Rectal smooth muscle tissue (tissue), 1 donor: ENCODE measurements around the gene GFRA4.

Source experiments
- H3K27ac ChIP-seq: one replicate; pipeline ENCODE4 v1.7.0; 2013; ENCODE audit warnings: low read depth, low read length, inconsistent platforms
- H3K27me3 ChIP-seq: one replicate; pipeline ENCODE4 v1.7.0; 2013; ENCODE audit warnings: low read length; ENCODE audit not compliant: control insufficient read depth, insufficient read depth
- H3K36me3 ChIP-seq: one replicate; pipeline ENCODE4 v1.7.0; 2013; ENCODE audit warnings: low read length; ENCODE audit not compliant: control insufficient read depth, insufficient read depth
- H3K4me1 ChIP-seq: one replicate; pipeline ENCODE4 v1.7.0; 2013; ENCODE audit warnings: low read length; ENCODE audit not compliant: control insufficient read depth, insufficient read depth
- H3K4me3 ChIP-seq: one replicate; pipeline ENCODE4 v1.7.0; 2013; ENCODE audit warnings: low read length
- H3K9ac ChIP-seq: one replicate; pipeline ENCODE4 v1.7.0; 2013; ENCODE audit warnings: low read length

Gene GFRA4

GRCh38 chr20:3702611-3703391 lies 39.6 kb upstream of the GFRA4 start:
- no peaks in the 10 kb centered on the region for H3K36me3 ChIP-seq
- H3K4me1 ChIP-seq = no peaks in the 10 kb centered on the region
- H3K27me3 ChIP-seq = no peaks in the 10 kb centered on the region
- H3K27ac ChIP-seq = no peak overlapping the region
- no peak overlapping the region for H3K9ac ChIP-seq
- H3K4me3 ChIP-seq = no peak overlapping the region

GRCh38 chr20:3701061-3701998 lies 38.1 kb upstream of the GFRA4 start:
- H3K36me3 ChIP-seq = no peaks in the 10 kb centered on the region
- no peak overlapping the region for H3K4me3 ChIP-seq
- no peaks in the 10 kb centered on the region for H3K4me1 ChIP-seq
- H3K27me3 ChIP-seq = no peaks in the 10 kb centered on the region
- H3K9ac ChIP-seq = no peak overlapping the region
- H3K27ac ChIP-seq = no peak overlapping the region

DNA sequence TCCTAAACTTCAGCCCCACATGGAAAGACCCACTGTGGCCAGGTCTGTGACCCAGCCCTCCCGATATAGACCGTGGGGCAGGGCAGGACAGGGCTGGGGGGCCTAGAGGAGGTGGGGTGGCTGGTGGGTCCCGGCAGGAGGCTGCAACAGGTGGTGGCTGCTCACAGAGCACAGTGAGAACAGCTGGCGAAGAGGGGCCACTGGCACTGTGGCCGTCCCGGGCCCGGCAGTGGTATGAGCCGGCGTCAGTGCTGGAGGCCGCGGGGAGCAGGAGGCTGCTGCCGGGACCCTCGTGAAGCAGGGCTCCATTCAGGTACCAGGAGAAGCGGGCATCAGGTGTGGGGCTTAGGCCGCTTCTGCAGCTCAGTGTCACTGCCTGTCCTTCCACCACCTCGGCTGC lies 35.8 kb upstream of the GFRA4 start:
- H3K4me1 ChIP-seq = no peaks in the 10 kb centered on the region
- H3K36me3 ChIP-seq = no peaks in the 10 kb centered on the region
- no peak overlapping the region for H3K27ac ChIP-seq
- H3K4me3 ChIP-seq = no peak overlapping the region
- H3K9ac ChIP-seq = no peak overlapping the region
- no peaks in the 10 kb centered on the region for H3K27me3 ChIP-seq

DNA sequence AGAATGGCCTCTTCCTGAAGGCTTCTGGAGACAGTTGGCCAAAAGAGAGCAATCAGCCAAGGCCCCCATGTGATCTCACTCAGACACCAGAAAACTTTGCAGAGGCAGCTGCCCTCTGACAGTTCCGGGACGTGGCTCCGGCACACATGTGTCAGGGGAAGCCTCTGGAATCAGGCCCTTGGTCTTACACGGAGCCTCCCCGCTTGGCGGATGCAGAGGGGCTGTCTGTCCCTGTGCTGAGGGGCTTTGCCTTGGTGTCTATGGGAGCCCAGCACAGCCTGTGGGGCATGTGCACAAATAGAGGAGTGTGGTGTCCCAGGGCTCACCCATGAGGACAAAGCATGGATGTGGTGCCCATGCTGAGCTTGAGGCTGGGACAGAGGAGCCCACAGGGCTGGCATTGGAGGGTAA lies 35.4 kb upstream of the GFRA4 start:
- H3K27me3 ChIP-seq = no peaks in the 10 kb centered on the region
- H3K9ac ChIP-seq = no peak overlapping the region
- no peaks in the 10 kb centered on the region for H3K36me3 ChIP-seq
- H3K4me1 ChIP-seq = no peaks in the 10 kb centered on the region
- H3K4me3 ChIP-seq = no peak overlapping the region
- H3K27ac ChIP-seq = no peak overlapping the region

GRCh38 chr20:3697588-3698305 lies 34.5 kb upstream of the GFRA4 start:
- Histone ChIP-seq H3K27me3 (no peaks in the 10 kb centered on the region), H3K9ac (no peak overlapping the region)

DNA sequence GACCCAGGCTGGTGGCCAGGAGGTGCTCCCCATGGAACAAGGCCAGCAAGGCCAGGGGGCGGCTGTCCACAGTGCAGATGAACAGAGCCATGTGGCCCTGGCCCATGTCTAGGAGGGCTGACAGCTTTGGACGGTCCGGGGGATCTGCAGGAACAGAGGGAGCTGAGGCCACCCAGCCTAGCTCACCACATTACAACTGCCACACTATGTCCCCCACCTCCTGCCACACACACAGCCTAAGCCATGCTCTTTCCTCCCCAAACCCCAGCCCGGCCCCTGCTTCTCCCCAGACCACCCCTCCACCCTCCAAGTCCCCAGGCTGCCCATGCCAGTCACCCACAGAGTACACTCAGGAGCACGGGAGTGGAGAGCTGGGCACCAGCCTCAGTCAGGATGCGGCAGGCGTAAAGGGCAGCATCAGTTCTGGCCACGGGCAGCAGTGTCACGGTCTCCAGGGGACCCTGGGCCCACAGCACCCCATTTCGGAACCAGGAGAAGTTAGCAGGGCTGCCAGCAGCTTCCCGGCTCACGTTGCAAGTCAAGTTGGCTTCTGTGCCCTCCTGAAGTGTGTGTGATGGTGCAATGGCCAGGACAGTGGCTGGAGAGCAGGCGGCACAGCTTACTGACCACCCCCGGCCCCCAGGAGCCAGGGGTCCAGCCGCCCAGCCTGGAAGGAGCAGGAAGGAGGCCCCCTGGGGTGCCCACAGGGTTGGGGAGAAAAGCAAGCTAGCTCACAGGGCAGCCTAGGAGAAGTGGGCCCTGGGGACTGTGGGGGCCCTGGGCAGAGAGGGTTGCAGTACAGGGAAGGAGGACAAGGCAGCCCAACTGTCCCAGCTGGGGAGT lies 33.8 kb upstream of the GFRA4 start:
- no peak overlapping the region for H3K4me3 ChIP-seq
- H3K27me3 ChIP-seq = no peaks in the 10 kb centered on the region
- no peak overlapping the region for H3K27ac ChIP-seq
- H3K4me1 ChIP-seq = no peaks in the 10 kb centered on the region
- no peaks in the 10 kb centered on the region for H3K36me3 ChIP-seq
- no peak overlapping the region for H3K9ac ChIP-seq

More at GRCh38 chr20:3697588-3698305, 34.5 kb upstream of the GFRA4 start:
- H3K36me3 ChIP-seq = no peaks in the 10 kb centered on the region
- no peaks in the 10 kb centered on the region for H3K4me1 ChIP-seq
- H3K4me3 ChIP-seq = no peak overlapping the region
- H3K27ac ChIP-seq = no peak overlapping the region

- H3K4me3 ChIP-seq = no peak overlapping the region
- no peak overlapping the region for H3K9ac ChIP-seq
- H3K36me3 ChIP-seq = no peaks in the 10 kb centered on the region
- H3K27me3 ChIP-seq = no peaks in the 10 kb centered on the region
- H3K4me1 ChIP-seq = no peaks in the 10 kb centered on the region
- H3K27ac ChIP-seq = no peak overlapping the region
Observed at GRCh38 chr20:3696200-3696599, 33.0 kb upstream of the GFRA4 start.

GRCh38 chr20:3694864-3695263 lies 31.7 kb upstream of the GFRA4 start:
- no peak overlapping the region for H3K4me3 ChIP-seq
- H3K4me1 ChIP-seq = no peaks in the 10 kb centered on the region
- H3K27ac ChIP-seq = no peak overlapping the region
- no peak overlapping the region for H3K9ac ChIP-seq
- no peaks in the 10 kb centered on the region for H3K36me3 ChIP-seq
- no peaks in the 10 kb centered on the region for H3K27me3 ChIP-seq

- Histone ChIP-seq H3K27ac (no peak overlapping the region), H3K27me3 (no peaks in the 10 kb centered on the region), H3K9ac (no peak overlapping the region), H3K4me1 (no peaks in the 10 kb centered on the region), H3K36me3 (no peaks in the 10 kb centered on the region), H3K4me3 (no peak overlapping the region)
Observed at GRCh38 chr20:3693376-3693775, 30.2 kb upstream of the GFRA4 start.

DNA sequence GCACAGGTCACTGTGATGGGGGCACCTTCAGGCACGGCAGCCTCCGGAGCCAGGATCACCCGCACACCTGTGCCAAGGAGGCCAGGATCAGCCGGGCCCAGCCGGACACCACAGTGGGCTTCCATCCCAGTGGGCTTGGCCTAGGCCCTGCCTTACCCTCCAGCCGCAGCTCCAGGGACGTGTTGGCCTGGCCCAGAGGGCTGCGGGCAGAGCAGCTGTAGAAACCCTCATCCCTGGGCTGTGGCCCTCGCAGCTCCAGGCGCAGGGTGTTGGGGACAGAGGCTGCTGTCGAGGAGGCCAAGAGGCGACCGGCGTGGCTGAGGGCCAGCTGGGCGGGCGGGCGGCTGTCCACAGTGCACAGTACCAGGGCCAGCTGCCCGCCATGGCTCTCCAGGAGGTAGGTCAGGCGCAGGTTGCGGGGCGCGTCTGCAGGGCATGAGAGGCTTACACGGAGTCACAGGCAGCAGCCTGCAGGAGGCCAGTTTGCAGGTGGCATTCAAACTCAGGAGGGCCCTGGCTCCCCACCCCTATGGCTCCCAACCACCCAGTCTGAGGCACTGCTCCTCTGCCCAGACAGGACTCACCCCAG lies 29.6 kb upstream of the GFRA4 start:
- peaks cover under 1% of the 10 kb centered on the region for H3K4me1 ChIP-seq
- no peak overlapping the region for H3K9ac ChIP-seq
- H3K27ac ChIP-seq = no peak overlapping the region
- H3K27me3 ChIP-seq = no peaks in the 10 kb centered on the region
- H3K4me3 ChIP-seq = no peak overlapping the region
- no peaks in the 10 kb centered on the region for H3K36me3 ChIP-seq

DNA sequence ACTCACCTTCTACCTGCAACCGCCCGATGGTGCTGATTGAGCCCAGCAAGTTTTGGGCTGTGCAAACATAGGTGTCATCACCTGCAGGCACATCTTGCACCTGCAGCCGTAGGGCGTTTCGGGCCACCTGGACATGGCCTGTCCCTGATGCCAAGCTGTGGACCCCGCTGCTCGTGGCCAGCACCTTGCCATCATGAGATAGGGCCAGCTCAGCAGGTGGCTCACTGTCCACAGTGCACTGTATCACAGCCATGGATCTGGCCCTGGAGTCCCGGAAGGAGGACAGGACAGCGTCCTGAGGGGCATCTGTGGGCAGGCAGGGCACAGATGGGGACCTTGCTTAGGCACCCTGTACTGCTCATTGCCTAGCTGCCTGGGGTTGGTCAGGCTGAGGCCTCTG lies 28.7 kb upstream of the GFRA4 start:
- Histone ChIP-seq H3K4me1 (peaks cover 9% of the 10 kb centered on the region), H3K36me3 (no peaks in the 10 kb centered on the region), H3K9ac (no peak overlapping the region), H3K4me3 (no peak overlapping the region), H3K27ac (no peak overlapping the region), H3K27me3 (no peaks in the 10 kb centered on the region)
